Activated naive CD4-positive, alpha-beta T cell treated with anti-CD3 and anti-CD28 coated beads for 36 hours (primary cell): ENCODE data around the gene CDH22. TPM values are rescaled to one million over a fixed set of nuclear protein-coding genes. Genes with fewer than 3 reads are reported as not detected.
A peak's percentile ranks its signal among the peaks of the same experiment; 100 is the strongest.

Experiments used
- CTCF ChIA-PET: fragments of 350-600 bp; sonication (Branson Sonifier 250); formaldehyde crosslinking; loops from one replicate; lab custom pipeline; 2021; ENCODE audit warnings: antibody characterized with exemption; lab: Charles Lee
- DNase-seq: peaks from one replicate; pipeline ENCODE4 v3.0.0-alpha.2; 2020
- H3K27ac Mint-ChIP-seq: one replicate; pipeline ENCODE4 v1.8.0; 2021; ENCODE audit warnings: mild to moderate bottlenecking, mixed read lengths
- H3K27me3 Mint-ChIP-seq: one replicate; pipeline ENCODE4 v1.8.0; 2021; ENCODE audit warnings: low read depth, mixed read lengths
- H3K36me3 Mint-ChIP-seq: one replicate; pipeline ENCODE4 v1.8.0; 2021; ENCODE audit warnings: low read depth, mixed read lengths
- H3K4me1 Mint-ChIP-seq: one replicate; pipeline ENCODE4 v1.8.0; 2021; ENCODE audit warnings: low read depth, mixed read lengths
- H3K4me3 Mint-ChIP-seq: one replicate; pipeline ENCODE4 v1.8.0; 2021; ENCODE audit warnings: mild to moderate bottlenecking, moderate library complexity, mixed read lengths
- H3K9me3 Mint-ChIP-seq: one replicate; pipeline ENCODE4 v1.8.0; 2021; ENCODE audit warnings: mixed read lengths
- intact Hi-C: fragments of 100-400 bp; cut with micrococcal nuclease; formaldehyde crosslinking; loops from one replicate; pipeline ENCODE4 v1.15.1; 2023
- total RNA-seq, 2 experiments: library from RNA; stranded (reverse); gene quantifications; one replicate each; pipeline ENCODE4 v1.2.3, GENCODE V29; 2021

The CDH22 gene
- total RNA-seq, 2 experiments from 2014 or later: 0.07 TPM; not detected in 1

GRCh38 chr20:46350201-46350985 lies 42.1 kb upstream of the CDH22 start:
- Mint-ChIP-seq H3K27ac (peak overlapping the region; percentile 8), H3K27me3 (no peaks in the 10 kb centered on the region), H3K9me3 (no peaks in the 10 kb centered on the region), H3K4me3 (no peak overlapping the region), H3K36me3 (peaks cover 22% of the 10 kb centered on the region), H3K4me1 (peaks cover 9% of the 10 kb centered on the region)
- CTCF ChIA-PET: interaction anchor here (1.2 to 1.5 kb wide), 3 partner anchors 15 to 87 kb away, joined by 3 to 5 read pairs (median 4); no protein-coding TSS in a partner anchor
- intact Hi-C loops: no loop called here
- DNase-seq: no peak

- Mint-ChIP-seq H3K27ac (no peak overlapping the region), H3K4me3 (no peak overlapping the region), H3K27me3 (no peaks in the 10 kb centered on the region), H3K4me1 (peaks cover 12% of the 10 kb centered on the region), H3K9me3 (no peaks in the 10 kb centered on the region), H3K36me3 (peaks cover 22% of the 10 kb centered on the region)
- intact Hi-C loops: loop anchor here (2.0 kb wide), 2 partner anchors 43 to 217 kb away; no protein-coding TSS in a partner anchor
- no peak for DNase-seq
- CTCF ChIA-PET: interaction anchor here (0.6 to 2.3 kb wide), 11 partner anchors 8 to 379 kb away, joined by 3 to 21 read pairs (median 4); no protein-coding TSS in a partner anchor
Observed at GRCh38 chr20:46349742-46350056, 41.4 kb upstream of the CDH22 start.

GRCh38 chr20:46349035-46349741 lies 40.9 kb upstream of the CDH22 start:
- H3K36me3 Mint-ChIP-seq: peaks cover 19% of the 10 kb centered on the region
- peak; percentile 67 for DNase-seq

GRCh38 chr20:46347841-46348803 lies 39.8 kb upstream of the CDH22 start:
- intact Hi-C loops: loop anchor here (2.0 kb wide), 2 partner anchors 41 to 215 kb away; no protein-coding TSS in a partner anchor

More at GRCh38 chr20:46349035-46349741, 40.9 kb upstream of the CDH22 start:
- H3K27ac Mint-ChIP-seq: no peak overlapping the region
- H3K9me3 Mint-ChIP-seq: no peaks in the 10 kb centered on the region
- peaks cover 16% of the 10 kb centered on the region for H3K4me1 Mint-ChIP-seq
- CTCF ChIA-PET: interaction anchor here (0.6 to 2.3 kb wide), 18 partner anchors 9 to 379 kb away, joined by 3 to 21 read pairs (median 4); no protein-coding TSS in a partner anchor
- H3K4me3 Mint-ChIP-seq: no peak overlapping the region
- intact Hi-C loops: loop anchor here (2.0 kb wide), 2 partner anchors 42 to 216 kb away; no protein-coding TSS in a partner anchor
- no peaks in the 10 kb centered on the region for H3K27me3 Mint-ChIP-seq

GRCh38 chr20:46346770-46347169 lies 38.5 kb upstream of the CDH22 start:
- no peak overlapping the region for H3K27ac Mint-ChIP-seq
- H3K4me3 Mint-ChIP-seq: no peak overlapping the region
- intact Hi-C loops: no loop called here
- CTCF ChIA-PET: interaction anchor here (0.7 to 1.2 kb wide), 3 partner anchors 21 to 205 kb away, joined by 3 read pairs; no protein-coding TSS in a partner anchor
- H3K9me3 Mint-ChIP-seq: no peaks in the 10 kb centered on the region
- peaks cover 8% of the 10 kb centered on the region for H3K36me3 Mint-ChIP-seq
- no peak for DNase-seq
- H3K4me1 Mint-ChIP-seq: peaks cover 28% of the 10 kb centered on the region
- peaks cover 3% of the 10 kb centered on the region for H3K27me3 Mint-ChIP-seq

More at GRCh38 chr20:46347841-46348803, 39.8 kb upstream of the CDH22 start:
- Mint-ChIP-seq H3K36me3 (peaks cover 14% of the 10 kb centered on the region), H3K4me1 (peaks cover 22% of the 10 kb centered on the region), H3K9me3 (no peaks in the 10 kb centered on the region), H3K27me3 (no peaks in the 10 kb centered on the region), H3K27ac (no peak overlapping the region), H3K4me3 (no peak overlapping the region)
- CTCF ChIA-PET: interaction anchor here (0.6 to 2.3 kb wide), 10 partner anchors 9 to 178 kb away, joined by 3 to 21 read pairs (median 4); no protein-coding TSS in a partner anchor
- DNase-seq: no peak

- Mint-ChIP-seq H3K9me3 (no peaks in the 10 kb centered on the region), H3K27ac (no peak overlapping the region), H3K4me1 (peaks cover 22% of the 10 kb centered on the region), H3K4me3 (no peak overlapping the region), H3K36me3 (peaks cover 5% of the 10 kb centered on the region), H3K27me3 (peaks cover 3% of the 10 kb centered on the region)
- CTCF ChIA-PET: no interaction called here
- no peak for DNase-seq
- intact Hi-C loops: no loop called here
Observed at GRCh38 chr20:46344488-46345162, 36.3 kb upstream of the CDH22 start.

GRCh38 chr20:46343975-46344357 lies 35.7 kb upstream of the CDH22 start:
- Mint-ChIP-seq H3K27ac (no peak overlapping the region), H3K9me3 (no peaks in the 10 kb centered on the region), H3K4me3 (no peak overlapping the region), H3K27me3 (peaks cover 5% of the 10 kb centered on the region), H3K4me1 (peaks cover 22% of the 10 kb centered on the region), H3K36me3 (peaks cover 5% of the 10 kb centered on the region)
- intact Hi-C loops: no loop called here
- no peak for DNase-seq
- CTCF ChIA-PET: no interaction called here

GRCh38 chr20:46343348-46343974 lies 35.2 kb upstream of the CDH22 start:
- Mint-ChIP-seq H3K4me3 (peak overlapping the region; percentile 32), H3K36me3 (peaks cover 5% of the 10 kb centered on the region), H3K27me3 (peaks cover 5% of the 10 kb centered on the region), H3K9me3 (no peaks in the 10 kb centered on the region), H3K27ac (no peak overlapping the region), H3K4me1 (peaks cover 21% of the 10 kb centered on the region)
- intact Hi-C loops: no loop called here
- no peak for DNase-seq
- CTCF ChIA-PET: no interaction called here

- H3K36me3 Mint-ChIP-seq: peaks cover 5% of the 10 kb centered on the region
- no peak for DNase-seq
- peak overlapping the region; percentile 20 for H3K4me3 Mint-ChIP-seq
- CTCF ChIA-PET: interaction anchor here (1.5 kb wide), 1 partner anchor 36 kb away, joined by 3 read pairs; no protein-coding TSS in a partner anchor
- peaks cover 5% of the 10 kb centered on the region for H3K27me3 Mint-ChIP-seq
- H3K9me3 Mint-ChIP-seq: no peaks in the 10 kb centered on the region
- peaks cover 21% of the 10 kb centered on the region for H3K4me1 Mint-ChIP-seq
- no peak overlapping the region for H3K27ac Mint-ChIP-seq
- intact Hi-C loops: no loop called here
Observed at GRCh38 chr20:46342451-46343347, 34.4 kb upstream of the CDH22 start.

- CTCF ChIA-PET: interaction anchor here (1.5 kb wide), 1 partner anchor 35 kb away, joined by 3 read pairs; no protein-coding TSS in a partner anchor
- intact Hi-C loops: no loop called here
- Mint-ChIP-seq H3K27me3 (peaks cover 5% of the 10 kb centered on the region), H3K9me3 (no peaks in the 10 kb centered on the region), H3K4me3 (no peak overlapping the region), H3K4me1 (peaks cover 21% of the 10 kb centered on the region), H3K27ac (no peak overlapping the region), H3K36me3 (peaks cover 4% of the 10 kb centered on the region)
- DNase-seq: no peak
Observed at GRCh38 chr20:46342010-46342378, 33.7 kb upstream of the CDH22 start.
